AG10803 (cell line): ENCODE data around the gene CTIF.

ENCODE experiments used
- DNase-seq: peaks from one replicate; pipeline ENCODE4 v3.0.0; 2010; ENCODE audit warnings: low read depth
- H3K4me3 ChIP-seq: 2 replicates; pipeline ENCODE4 v1.5.1; 2011; ENCODE audit warnings: mild to moderate bottlenecking, low read length, control low read depth
- CTCF ChIP-seq: conservative IDR thresholded peaks from 2 replicates; pipeline ENCODE4 v1.5.1; 2011; ENCODE audit warnings: mild to moderate bottlenecking, low read length, control low read depth, inconsistent platforms

CTIF gene

GRCh38 chr18:48772457-48772856 lies 233.6 kb downstream of the CTIF start:
- H3K4me3 ChIP-seq: no peak overlapping the region
- no peak for DNase-seq
- no peak for TF ChIP-seq CTCF

GRCh38 chr18:48773821-48774220 lies 235.0 kb downstream of the CTIF start:
- H3K4me3 ChIP-seq: no peak overlapping the region
- DNase-seq: no peak

GRCh38 chr18:48774941-48775340 lies 236.1 kb downstream of the CTIF start:
- TF ChIP-seq CTCF: no peak
- DNase-seq: no peak
- no peak overlapping the region for H3K4me3 ChIP-seq

More at GRCh38 chr18:48773821-48774220, 235.0 kb downstream of the CTIF start:
- TF ChIP-seq CTCF: no peak

GRCh38 chr18:48775372-48776155 lies 236.7 kb downstream of the CTIF start:
- H3K4me3 ChIP-seq: no peak overlapping the region
- DNase-seq: no peak
- no peak for TF ChIP-seq CTCF

- no peak overlapping the region for H3K4me3 ChIP-seq
- no peak for TF ChIP-seq CTCF
- DNase-seq: no peak
Measured at GRCh38 chr18:48776156-48776555, 237.3 kb downstream of the CTIF start.

- no peak overlapping the region for H3K4me3 ChIP-seq
- TF ChIP-seq CTCF: no peak
- DNase-seq: no peak
Measured at GRCh38 chr18:48776641-48777025, 237.8 kb downstream of the CTIF start.

- peak; percentile 63 for TF ChIP-seq CTCF
- DNase-seq: peak; percentile 25
- no peak overlapping the region for H3K4me3 ChIP-seq
Measured at GRCh38 chr18:48777026-48777743, 238.4 kb downstream of the CTIF start.
